Activated CD4-positive, alpha-beta T cell treated with anti-CD3 and anti-CD28 coated beads, Interleukin-2, amount 10 ng/mL, durations not matched to agents 7 days and 5 days (primary cell): ENCODE data around the gene VDAC1. TPM values are rescaled to one million over a fixed set of nuclear protein-coding genes. Genes with fewer than 3 reads are reported as not detected.
A peak's percentile ranks its signal among the peaks of the same experiment; 100 is the strongest.

Experiments
- CTCF ChIA-PET: fragments of 350-600 bp; sonication (Branson Sonifier 250); formaldehyde crosslinking; loops from one replicate; lab custom pipeline; 2021; ENCODE audit warnings: antibody characterized with exemption; lab: Charles Lee
- POLR2A ChIA-PET: fragments of 350-600 bp; sonication (Branson Sonifier 250); formaldehyde crosslinking; loops from one replicate; lab custom pipeline; 2021; ENCODE audit warnings: antibody characterized with exemption; lab: Charles Lee
- DNase-seq: peaks from one replicate; pipeline ENCODE4 v3.0.0-alpha.2; 2020
- H3K27ac Mint-ChIP-seq: one replicate; pipeline ENCODE4 v1.8.0; 2021; ENCODE audit warnings: mild to moderate bottlenecking, moderate library complexity, mixed read lengths
- H3K27me3 Mint-ChIP-seq: one replicate; pipeline ENCODE4 v1.8.0; 2021; ENCODE audit warnings: mixed read lengths
- H3K36me3 Mint-ChIP-seq: one replicate; pipeline ENCODE4 v1.8.0; 2021; ENCODE audit warnings: low read depth, mixed read lengths
- H3K4me1 Mint-ChIP-seq: one replicate; pipeline ENCODE4 v1.8.0; 2021; ENCODE audit warnings: mixed read lengths
- H3K4me3 Mint-ChIP-seq: one replicate; pipeline ENCODE4 v1.8.0; 2021; ENCODE audit warnings: mild to moderate bottlenecking, moderate library complexity, mixed read lengths
- H3K9me3 Mint-ChIP-seq: one replicate; pipeline ENCODE4 v1.8.0; 2021; ENCODE audit warnings: mixed read lengths
- total RNA-seq, 2 experiments: library from RNA; stranded (reverse); gene quantifications; one replicate each; pipeline ENCODE4 v1.2.3, GENCODE V29; 2021

Gene VDAC1
- total RNA-seq, 2 experiments from 2014 or later = 184 to 208 TPM

- Mint-ChIP-seq H3K27ac (no peak overlapping the region), H3K9me3 (no peaks in the 10 kb centered on the region), H3K27me3 (peaks cover 3% of the 10 kb centered on the region), H3K36me3 (no peaks in the 10 kb centered on the region), H3K4me3 (no peak overlapping the region), H3K4me1 (peaks cover 1% of the 10 kb centered on the region)
- POLR2A ChIA-PET = no interaction called here
- no peak for DNase-seq
- CTCF ChIA-PET = interaction anchor here (1.1 to 5.1 kb wide), 2 partner anchors 20 to 76 kb away, joined by 3 to 24 read pairs; no protein-coding TSS in a partner anchor
Observed at GRCh38 chr5:134019636-134020035, 14.9 kb upstream of the VDAC1 start.

- Mint-ChIP-seq H3K4me3 (no peak overlapping the region), H3K36me3 (no peaks in the 10 kb centered on the region), H3K27ac (no peak overlapping the region), H3K4me1 (peaks cover 1% of the 10 kb centered on the region), H3K27me3 (peaks cover 3% of the 10 kb centered on the region), H3K9me3 (no peaks in the 10 kb centered on the region)
- ChIA-PET CTCF (interaction anchor here (5.1 kb wide), 1 partner anchor 21 kb away, joined by 24 read pairs; no protein-coding TSS in a partner anchor), POLR2A (no interaction called here)
- DNase-seq = no peak
Observed at GRCh38 chr5:134018986-134019316, 14.2 kb upstream of the VDAC1 start.

- DNase-seq = no peak
- Mint-ChIP-seq H3K9me3 (no peaks in the 10 kb centered on the region), H3K4me1 (peaks cover 1% of the 10 kb centered on the region), H3K36me3 (no peaks in the 10 kb centered on the region), H3K27ac (no peak overlapping the region), H3K4me3 (no peak overlapping the region), H3K27me3 (peaks cover 5% of the 10 kb centered on the region)
- ChIA-PET CTCF (interaction anchor here (0.6 to 5.1 kb wide), 4 partner anchors 8 to 129 kb away, joined by 3 to 24 read pairs (median 5); no protein-coding TSS in a partner anchor), POLR2A (no interaction called here)
Observed at GRCh38 chr5:134018154-134018985, 13.6 kb upstream of the VDAC1 start.

GRCh38 chr5:134008266-134008749 is 3.5 kb upstream of the VDAC1 start:
- peaks cover 19% of the 10 kb centered on the region for H3K27me3 Mint-ChIP-seq
- CTCF ChIA-PET = interaction anchor here (0.6 to 2.5 kb wide), 5 partner anchors 10 to 133 kb away, joined by 3 to 9 read pairs (median 4); no protein-coding TSS in a partner anchor
- H3K9me3 Mint-ChIP-seq = no peaks in the 10 kb centered on the region
- no peak overlapping the region for H3K27ac Mint-ChIP-seq
- peaks cover 10% of the 10 kb centered on the region for H3K36me3 Mint-ChIP-seq
- POLR2A ChIA-PET = no interaction called here
- H3K4me1 Mint-ChIP-seq = peaks cover 12% of the 10 kb centered on the region
- H3K4me3 Mint-ChIP-seq = no peak overlapping the region
- DNase-seq = no peak

DNA sequence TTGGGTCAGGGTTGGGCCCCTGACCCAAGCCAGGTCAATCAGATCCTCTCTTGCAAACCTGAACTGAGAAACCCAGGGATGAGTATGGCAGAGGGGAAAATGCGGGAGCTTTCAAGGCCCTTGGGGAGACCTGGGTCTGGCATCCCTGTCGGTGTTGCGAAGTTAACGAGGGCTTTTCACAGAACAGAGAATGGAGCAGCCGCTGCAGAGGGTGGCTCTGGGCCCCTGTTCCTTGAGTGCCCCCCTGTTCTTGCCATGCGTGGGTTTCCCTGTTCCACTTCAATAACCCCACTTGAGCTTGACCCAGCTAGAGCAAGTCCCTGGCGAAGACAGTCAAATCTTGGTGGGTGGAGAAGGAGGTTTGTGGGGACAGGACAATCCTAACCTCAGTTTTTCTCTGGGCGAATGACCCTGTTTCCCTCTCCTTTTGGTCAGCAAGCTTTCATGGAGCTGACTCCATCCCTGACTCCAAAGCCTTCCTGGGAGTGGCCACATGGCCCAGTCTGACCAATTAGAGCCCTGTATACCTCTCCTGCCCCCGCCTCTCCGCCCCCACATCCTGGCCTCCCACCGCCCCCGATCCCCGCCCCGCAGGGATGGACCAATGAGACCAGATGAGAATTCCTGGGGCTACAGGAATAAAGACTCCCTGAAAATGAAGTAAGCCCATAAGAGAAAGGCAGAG is 2.9 kb upstream of the VDAC1 start:
- H3K27me3 Mint-ChIP-seq = peaks cover 14% of the 10 kb centered on the region
- no peak for DNase-seq
- no peak overlapping the region for H3K27ac Mint-ChIP-seq
- no peaks in the 10 kb centered on the region for H3K9me3 Mint-ChIP-seq
- ChIA-PET POLR2A (no interaction called here), CTCF (interaction anchor here (0.6 to 2.5 kb wide), 6 partner anchors 14 to 282 kb away, joined by 3 to 9 read pairs (median 4); no protein-coding TSS in a partner anchor)
- H3K4me3 Mint-ChIP-seq = no peak overlapping the region
- H3K36me3 Mint-ChIP-seq = peaks cover 10% of the 10 kb centered on the region
- H3K4me1 Mint-ChIP-seq = peaks cover 18% of the 10 kb centered on the region

DNA sequence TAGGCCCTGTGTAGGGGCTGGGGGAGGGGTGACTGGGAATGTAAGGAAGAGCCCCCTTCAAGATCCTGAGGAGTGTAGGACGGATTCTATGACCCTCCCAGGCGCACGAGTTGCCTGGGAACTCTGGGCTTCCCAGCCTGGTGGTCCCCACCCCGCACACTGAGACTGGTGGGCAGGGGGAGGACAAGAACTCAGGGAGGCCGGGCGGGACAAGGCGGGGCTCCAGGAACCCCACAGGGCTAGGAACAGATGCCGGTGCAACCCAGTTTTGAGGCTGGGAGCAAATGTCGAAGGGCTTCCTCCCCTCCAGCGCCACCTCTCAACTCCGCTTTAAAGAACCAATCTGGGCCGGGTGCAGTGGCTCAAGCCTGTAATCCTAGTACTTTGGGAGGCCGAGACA is 1.3 kb upstream of the VDAC1 start:
- Mint-ChIP-seq H3K9me3 (no peaks in the 10 kb centered on the region), H3K4me1 (peaks cover 33% of the 10 kb centered on the region), H3K27me3 (peaks cover 4% of the 10 kb centered on the region), H3K27ac (peak overlapping the region; percentile 93), H3K36me3 (peaks cover 21% of the 10 kb centered on the region), H3K4me3 (peak overlapping the region; percentile 86)
- POLR2A ChIA-PET = no interaction called here
- CTCF ChIA-PET = no interaction called here
- no peak for DNase-seq

GRCh38 chr5:134005417-134006061 is 764 bp upstream of the VDAC1 start:
- CTCF ChIA-PET = interaction anchor here (0.9 to 3.0 kb wide), 6 partner anchors 9 to 95 kb away, joined by 3 to 11 read pairs (median 4); no protein-coding TSS in a partner anchor
- H3K9me3 Mint-ChIP-seq = no peaks in the 10 kb centered on the region
- peaks cover 37% of the 10 kb centered on the region for H3K4me1 Mint-ChIP-seq
- DNase-seq = peak; percentile 15
- POLR2A ChIA-PET = interaction anchor here (0.6 kb wide), 1 partner anchor 1277 kb away, joined by 4 read pairs; no protein-coding TSS in a partner anchor
- H3K36me3 Mint-ChIP-seq = peaks cover 25% of the 10 kb centered on the region
- H3K27me3 Mint-ChIP-seq = no peaks in the 10 kb centered on the region
- H3K4me3 Mint-ChIP-seq = peak overlapping the region; percentile 86
- peak overlapping the region; percentile 93 for H3K27ac Mint-ChIP-seq

DNA sequence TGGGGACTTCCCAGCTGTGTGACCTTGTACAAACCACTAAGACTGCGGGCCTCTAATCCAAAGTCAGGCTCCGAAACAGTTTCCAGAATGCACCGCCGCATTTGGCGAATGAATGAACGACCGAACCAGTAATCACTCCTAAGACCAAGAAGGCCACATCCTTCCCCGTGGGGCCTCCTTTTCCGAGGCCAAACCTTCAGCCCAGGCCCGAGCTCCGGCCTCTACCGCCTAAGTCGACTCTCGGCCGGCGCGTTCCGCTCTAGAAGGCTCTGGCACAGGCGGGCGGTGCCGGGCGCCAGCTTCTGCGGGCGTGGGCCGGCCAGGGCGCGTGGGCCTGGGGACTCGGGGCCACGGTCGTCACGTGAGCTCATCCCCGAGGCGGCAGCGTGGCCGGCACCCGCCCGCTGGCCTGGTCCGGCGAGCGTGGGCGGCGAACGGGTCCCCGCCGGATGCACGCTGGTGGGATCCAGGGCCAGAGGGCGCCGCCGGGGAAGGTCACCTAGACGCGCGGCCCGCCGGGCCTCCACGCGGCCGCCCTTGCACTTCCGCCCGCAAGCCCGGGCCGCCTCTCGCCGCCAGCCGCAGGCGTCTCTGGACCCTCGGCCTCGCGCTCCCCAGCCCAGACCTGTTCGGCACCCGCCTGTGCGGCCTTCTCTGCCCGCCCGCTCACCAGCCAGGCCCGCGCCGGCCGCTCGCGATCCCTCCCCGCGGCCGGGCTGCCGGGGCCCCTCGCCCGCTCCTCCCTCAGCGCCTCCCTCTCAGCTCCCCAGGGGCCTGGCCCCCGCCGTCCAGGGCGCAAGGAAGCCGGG is 754 bp downstream of the VDAC1 start:
- Mint-ChIP-seq H3K4me3 (peak overlapping the region; percentile 88), H3K36me3 (peaks cover 27% of the 10 kb centered on the region), H3K4me1 (peaks cover 49% of the 10 kb centered on the region), H3K9me3 (no peaks in the 10 kb centered on the region), H3K27me3 (no peaks in the 10 kb centered on the region), H3K27ac (peak overlapping the region; percentile 93)
- ChIA-PET CTCF (interaction anchor here (1.2 to 3.0 kb wide), 6 partner anchors 8 to 138 kb away, joined by 3 to 11 read pairs (median 4); no protein-coding TSS in a partner anchor), POLR2A (no interaction called here)
- peak; percentile 44 for DNase-seq

DNA sequence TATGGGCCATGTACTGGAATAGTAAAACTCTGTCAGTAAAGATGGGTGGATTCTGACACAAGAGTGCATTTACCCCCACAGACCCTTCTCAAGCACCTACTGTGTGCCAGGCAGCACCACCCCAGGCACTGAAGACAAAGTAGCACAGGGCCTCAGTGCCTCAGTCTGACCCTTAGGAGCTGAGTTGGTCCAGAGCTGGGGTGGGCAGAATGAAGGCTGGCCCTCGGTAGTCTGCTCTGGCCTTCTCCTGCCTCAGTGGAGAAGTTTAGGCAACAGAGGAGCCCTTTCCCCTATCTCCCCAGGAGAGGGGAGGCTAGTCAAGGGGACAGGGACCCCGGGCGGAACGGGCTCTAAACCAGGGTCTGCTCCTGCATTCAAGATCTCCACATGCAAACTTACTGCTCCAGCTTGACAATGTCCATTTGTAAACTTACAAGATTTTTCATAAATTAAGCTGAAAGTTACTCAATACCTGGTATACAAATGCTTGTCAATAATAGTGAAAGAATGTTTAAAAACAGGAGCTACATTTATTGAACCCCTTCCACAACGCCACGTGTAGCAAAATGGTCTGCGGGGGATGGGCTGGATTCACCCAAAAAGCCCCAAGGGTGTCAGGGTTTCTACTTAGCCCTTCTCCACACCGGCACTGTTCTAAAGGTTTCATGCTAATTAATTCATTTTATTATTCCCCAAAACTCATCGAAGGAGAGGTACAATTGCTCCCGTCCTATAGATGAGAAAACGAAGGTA is 1.5 kb downstream of the VDAC1 start:
- POLR2A ChIA-PET = interaction anchor here (0.6 kb wide), 1 partner anchor 606 kb away, joined by 3 read pairs; no protein-coding TSS in a partner anchor

DNA sequence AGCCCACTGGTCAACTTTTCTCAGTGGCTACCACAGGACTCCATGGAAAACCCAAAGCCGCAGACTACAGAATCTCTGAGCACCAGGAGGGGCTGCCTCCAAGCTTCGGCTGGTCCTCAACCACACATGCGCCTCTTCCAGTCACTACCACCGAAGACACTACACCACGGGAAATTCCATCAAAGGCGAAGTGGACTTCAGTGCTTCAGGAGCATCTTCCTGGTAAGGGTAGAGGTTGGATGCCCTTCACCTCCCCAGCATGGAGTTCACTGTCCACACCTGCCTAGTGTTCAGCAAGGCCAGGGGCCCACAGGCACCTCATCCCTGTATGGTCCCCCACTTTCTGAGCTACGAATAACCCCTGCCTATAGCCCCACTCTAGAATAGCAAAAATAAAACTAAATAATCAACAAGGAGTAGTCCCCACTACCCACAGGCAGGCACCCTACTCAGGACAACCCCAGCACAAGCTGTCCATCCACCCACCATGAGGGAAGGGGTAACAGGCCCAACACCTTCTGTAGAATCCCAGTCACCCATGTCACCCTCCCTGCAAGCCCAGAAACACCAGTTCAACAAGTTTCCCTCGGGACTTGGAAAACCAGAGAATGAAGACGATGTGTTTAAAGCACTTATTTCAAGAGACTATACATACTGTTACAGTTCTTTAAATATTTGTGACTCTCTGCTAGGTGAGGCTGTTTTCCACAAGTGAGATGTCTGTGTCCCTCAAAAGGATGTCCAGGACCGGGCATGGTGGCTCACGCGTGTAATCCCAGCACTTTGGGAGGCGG is 2.6 kb downstream of the VDAC1 start:
- POLR2A ChIA-PET = no interaction called here
- H3K27ac Mint-ChIP-seq = peak overlapping the region; percentile 93
- H3K4me1 Mint-ChIP-seq = peaks cover 56% of the 10 kb centered on the region
- H3K27me3 Mint-ChIP-seq = no peaks in the 10 kb centered on the region
- no peaks in the 10 kb centered on the region for H3K9me3 Mint-ChIP-seq
- DNase-seq = no peak
- peak overlapping the region; percentile 88 for H3K4me3 Mint-ChIP-seq
- CTCF ChIA-PET = interaction anchor here (0.5 to 1.0 kb wide), 4 partner anchors 9 to 223 kb away, joined by 3 to 5 read pairs (median 3); no protein-coding TSS in a partner anchor
- peaks cover 27% of the 10 kb centered on the region for H3K36me3 Mint-ChIP-seq

More for the DNA sequence above, 1.5 kb downstream of the VDAC1 start:
- peaks cover 27% of the 10 kb centered on the region for H3K36me3 Mint-ChIP-seq
- CTCF ChIA-PET = interaction anchor here (0.7 to 3.0 kb wide), 5 partner anchors 7 to 138 kb away, joined by 3 to 11 read pairs (median 4); no protein-coding TSS in a partner anchor
- DNase-seq = peak; percentile 25
- peak overlapping the region; percentile 88 for H3K4me3 Mint-ChIP-seq
- peaks cover 52% of the 10 kb centered on the region for H3K4me1 Mint-ChIP-seq
- H3K9me3 Mint-ChIP-seq = no peaks in the 10 kb centered on the region
- no peaks in the 10 kb centered on the region for H3K27me3 Mint-ChIP-seq
- peak overlapping the region; percentile 93 for H3K27ac Mint-ChIP-seq
